GM12878 (cell line): ENCODE measurements around the gene PDE1C.

Experiments
- BRCA1 ChIP-seq: IDR thresholded peaks from 2 replicates; pipeline ENCODE4 v1.6.1; 2011; ENCODE audit warnings: low read depth, low read length, improper control_type of control experiment
- CTCF ChIP-seq, 3 experiments: IDR thresholded peaks in 2 of 3; conservative IDR thresholded peaks in 1 of 3; 2 replicates each; pipeline ENCODE4 v1.5.1; 2011; ENCODE audit warnings: low read depth in 3 of 3, low read length in 3 of 3, mild to moderate bottlenecking in 3 of 3, control low read depth in 2 of 3, moderate library complexity in 2 of 3, inconsistent platforms in 1 of 3, mixed read lengths in 1 of 3; ENCODE audit not compliant: control insufficient read depth in 2 of 3, insufficient read depth in 1 of 3; ENCODE audit errors: extremely low read depth in 1 of 3
- MYC ChIP-seq: IDR thresholded peaks from 2 replicates; pipeline ENCODE4 v1.6.1; 2011; ENCODE audit warnings: mild to moderate bottlenecking, low read length, moderate library complexity, inconsistent platforms; ENCODE audit not compliant: insufficient read depth, insufficient replicate concordance, insufficient read length, severe bottlenecking
- NRF1 ChIP-seq: conservative IDR thresholded peaks from 2 replicates; pipeline ENCODE4 v1.6.1; 2011; ENCODE audit warnings: mild to moderate bottlenecking, low read depth, low read length, improper control_type of control experiment
- POLR2A ChIP-seq: IDR thresholded peaks from 2 replicates; pipeline ENCODE4 v1.6.1; 2011; ENCODE audit warnings: low read depth, mild to moderate bottlenecking, low read length
- RAD21 ChIP-seq: IDR thresholded peaks from 2 replicates; pipeline ENCODE4 v1.6.1; 2011; ENCODE audit warnings: mild to moderate bottlenecking, low read depth, low read length, moderate library complexity; ENCODE audit not compliant: insufficient read depth

GRCh38 chr7:32070051-32070405, 179 bp downstream of the PDE1C start:
- TF ChIP-seq CTCF (IDR thresholded peaks at IDR 0.05 in 2 of 3, conservative IDR thresholded peaks at IDR 0.05 in 1 of 3; ENCODE audit: control insufficient read depth in 2 of 3, extremely low read depth in 1 of 3, insufficient read depth in 1 of 3, low read depth in 3 of 3, low read length in 3 of 3) (no peak), RAD21 (no peak), NRF1 (no peak), POLR2A (no peak), BRCA1 (no peak), MYC (no peak)
